T-helper 1 cell treated with Interleukin-12 subunit alpha and Interleukin-12 subunit beta and Interleukin-4 antibody, amounts not matched to agents 30 μg/mL and 1 μg/mL, for 36 hours (primary cell): ENCODE results near the gene VSTM4.

ENCODE experiments used
- H3K27ac Mint-ChIP-seq: one replicate; pipeline ENCODE4 v1.8.0; 2021; ENCODE audit warnings: mild to moderate bottlenecking, mixed read lengths
- H3K27me3 Mint-ChIP-seq: one replicate; pipeline ENCODE4 v1.8.0; 2021; ENCODE audit warnings: low read depth, mixed read lengths
- H3K36me3 Mint-ChIP-seq: one replicate; pipeline ENCODE4 v1.8.0; 2021; ENCODE audit warnings: low read depth, mixed read lengths
- H3K4me1 Mint-ChIP-seq: one replicate; pipeline ENCODE4 v1.8.0; 2021; ENCODE audit warnings: low read depth, mixed read lengths
- H3K4me3 Mint-ChIP-seq: one replicate; pipeline ENCODE4 v1.8.0; 2021; ENCODE audit warnings: mild to moderate bottlenecking, moderate library complexity, mixed read lengths
- H3K9me3 Mint-ChIP-seq: one replicate; pipeline ENCODE4 v1.8.0; 2021; ENCODE audit warnings: mixed read lengths

VSTM4 gene

GRCh38 chr10:49115015-49115795, at the start of gene VSTM4:
Gene VSTM4 (minus strand): TSS chr10:49115522. CDS start chr10:49115485, 37 bp downstream.
- H3K27ac Mint-ChIP-seq: no peak within 1 kb of the TSS
- H3K4me1 Mint-ChIP-seq: peaks cover 4% of the 10 kb centered on the region
- no peaks in the 10 kb centered on the region for H3K36me3 Mint-ChIP-seq
- H3K4me3 Mint-ChIP-seq: peak within 1 kb of the TSS; percentile 42
- no peaks in the 10 kb centered on the region for H3K9me3 Mint-ChIP-seq
- peaks cover 49% of the 10 kb centered on the region for H3K27me3 Mint-ChIP-seq

- Mint-ChIP-seq H3K36me3 (no peaks in the 10 kb centered on the region), H3K4me3 (no peak overlapping the region), H3K4me1 (peaks cover 18% of the 10 kb centered on the region), H3K9me3 (no peaks in the 10 kb centered on the region), H3K27me3 (peaks cover 9% of the 10 kb centered on the region), H3K27ac (peak overlapping the region; percentile 13)
These were observed 49.4 kb upstream of the VSTM4 start for GRCh38 chr10:49164559-49165188.

GRCh38 chr10:49163741-49164140, 48.4 kb upstream of the VSTM4 start:
- Mint-ChIP-seq H3K27ac (no peak overlapping the region), H3K36me3 (no peaks in the 10 kb centered on the region), H3K27me3 (peaks cover 9% of the 10 kb centered on the region)

GRCh38 chr10:49162761-49163310, 47.5 kb upstream of the VSTM4 start:
- Mint-ChIP-seq H3K27me3 (peaks cover 6% of the 10 kb centered on the region), H3K4me3 (no peak overlapping the region), H3K27ac (no peak overlapping the region), H3K36me3 (no peaks in the 10 kb centered on the region), H3K9me3 (no peaks in the 10 kb centered on the region), H3K4me1 (peaks cover 15% of the 10 kb centered on the region)

More at GRCh38 chr10:49163741-49164140, 48.4 kb upstream of the VSTM4 start:
- Mint-ChIP-seq H3K9me3 (no peaks in the 10 kb centered on the region), H3K4me1 (peaks cover 18% of the 10 kb centered on the region), H3K4me3 (no peak overlapping the region)

- H3K4me1 Mint-ChIP-seq: peaks cover 20% of the 10 kb centered on the region
- H3K27ac Mint-ChIP-seq: no peak overlapping the region
- no peak overlapping the region for H3K4me3 Mint-ChIP-seq
- no peaks in the 10 kb centered on the region for H3K9me3 Mint-ChIP-seq
- H3K36me3 Mint-ChIP-seq: no peaks in the 10 kb centered on the region
- H3K27me3 Mint-ChIP-seq: peaks cover 10% of the 10 kb centered on the region
These were observed 46.7 kb upstream of the VSTM4 start for GRCh38 chr10:49162063-49162462.

- Mint-ChIP-seq H3K4me1 (peaks cover 21% of the 10 kb centered on the region), H3K4me3 (no peak overlapping the region), H3K9me3 (no peaks in the 10 kb centered on the region), H3K36me3 (no peaks in the 10 kb centered on the region), H3K27ac (no peak overlapping the region), H3K27me3 (peaks cover 10% of the 10 kb centered on the region)
These were observed 46.2 kb upstream of the VSTM4 start for GRCh38 chr10:49161411-49161997.

GRCh38 chr10:49160814-49161213, 45.5 kb upstream of the VSTM4 start:
- Mint-ChIP-seq H3K9me3 (no peaks in the 10 kb centered on the region), H3K27ac (no peak overlapping the region), H3K36me3 (no peaks in the 10 kb centered on the region), H3K4me1 (peaks cover 21% of the 10 kb centered on the region), H3K4me3 (no peak overlapping the region), H3K27me3 (peaks cover 10% of the 10 kb centered on the region)

- peaks cover 21% of the 10 kb centered on the region for H3K4me1 Mint-ChIP-seq
- no peak overlapping the region for H3K27ac Mint-ChIP-seq
- H3K9me3 Mint-ChIP-seq: no peaks in the 10 kb centered on the region
- H3K27me3 Mint-ChIP-seq: peaks cover 10% of the 10 kb centered on the region
- no peak overlapping the region for H3K4me3 Mint-ChIP-seq
- no peaks in the 10 kb centered on the region for H3K36me3 Mint-ChIP-seq
These were observed 44.8 kb upstream of the VSTM4 start for GRCh38 chr10:49160110-49160509.

GRCh38 chr10:49158915-49159314, 43.6 kb upstream of the VSTM4 start:
- Mint-ChIP-seq H3K9me3 (no peaks in the 10 kb centered on the region), H3K4me3 (no peak overlapping the region), H3K36me3 (no peaks in the 10 kb centered on the region), H3K4me1 (peaks cover 16% of the 10 kb centered on the region), H3K27ac (no peak overlapping the region), H3K27me3 (peaks cover 10% of the 10 kb centered on the region)

- no peak overlapping the region for H3K4me3 Mint-ChIP-seq
- H3K36me3 Mint-ChIP-seq: no peaks in the 10 kb centered on the region
- no peak overlapping the region for H3K27ac Mint-ChIP-seq
- H3K4me1 Mint-ChIP-seq: peaks cover 16% of the 10 kb centered on the region
- peaks cover 10% of the 10 kb centered on the region for H3K27me3 Mint-ChIP-seq
- H3K9me3 Mint-ChIP-seq: no peaks in the 10 kb centered on the region
These were observed 43.1 kb upstream of the VSTM4 start for GRCh38 chr10:49158404-49158803.

- Mint-ChIP-seq H3K27ac (no peak overlapping the region), H3K36me3 (no peaks in the 10 kb centered on the region), H3K4me3 (no peak overlapping the region), H3K27me3 (peaks cover 16% of the 10 kb centered on the region), H3K4me1 (peaks cover 16% of the 10 kb centered on the region), H3K9me3 (no peaks in the 10 kb centered on the region)
These were observed 41.9 kb upstream of the VSTM4 start for GRCh38 chr10:49157229-49157628.

GRCh38 chr10:49154641-49155040, 39.3 kb upstream of the VSTM4 start:
- Mint-ChIP-seq H3K4me1 (peaks cover 12% of the 10 kb centered on the region), H3K4me3 (no peak overlapping the region), H3K36me3 (no peaks in the 10 kb centered on the region), H3K27ac (no peak overlapping the region), H3K9me3 (no peaks in the 10 kb centered on the region), H3K27me3 (peaks cover 18% of the 10 kb centered on the region)

GRCh38 chr10:49153971-49154370, 38.6 kb upstream of the VSTM4 start:
- H3K27me3 Mint-ChIP-seq: peaks cover 18% of the 10 kb centered on the region
- H3K36me3 Mint-ChIP-seq: no peaks in the 10 kb centered on the region
- H3K9me3 Mint-ChIP-seq: no peaks in the 10 kb centered on the region
- no peak overlapping the region for H3K27ac Mint-ChIP-seq
- no peak overlapping the region for H3K4me3 Mint-ChIP-seq
- peaks cover 12% of the 10 kb centered on the region for H3K4me1 Mint-ChIP-seq

GRCh38 chr10:49153115-49153514, 37.8 kb upstream of the VSTM4 start:
- Mint-ChIP-seq H3K9me3 (peaks cover 4% of the 10 kb centered on the region), H3K27ac (no peak overlapping the region), H3K27me3 (peaks cover 21% of the 10 kb centered on the region), H3K4me3 (no peak overlapping the region), H3K4me1 (peaks cover 12% of the 10 kb centered on the region), H3K36me3 (no peaks in the 10 kb centered on the region)

GRCh38 chr10:49152663-49153062, 37.3 kb upstream of the VSTM4 start:
- Mint-ChIP-seq H3K27me3 (peaks cover 19% of the 10 kb centered on the region), H3K27ac (no peak overlapping the region), H3K9me3 (peaks cover 6% of the 10 kb centered on the region), H3K36me3 (no peaks in the 10 kb centered on the region), H3K4me1 (peaks cover 11% of the 10 kb centered on the region), H3K4me3 (no peak overlapping the region)
